Measurements from ENCODE around the gene CEP104.

The CEP104 gene

DNA sequence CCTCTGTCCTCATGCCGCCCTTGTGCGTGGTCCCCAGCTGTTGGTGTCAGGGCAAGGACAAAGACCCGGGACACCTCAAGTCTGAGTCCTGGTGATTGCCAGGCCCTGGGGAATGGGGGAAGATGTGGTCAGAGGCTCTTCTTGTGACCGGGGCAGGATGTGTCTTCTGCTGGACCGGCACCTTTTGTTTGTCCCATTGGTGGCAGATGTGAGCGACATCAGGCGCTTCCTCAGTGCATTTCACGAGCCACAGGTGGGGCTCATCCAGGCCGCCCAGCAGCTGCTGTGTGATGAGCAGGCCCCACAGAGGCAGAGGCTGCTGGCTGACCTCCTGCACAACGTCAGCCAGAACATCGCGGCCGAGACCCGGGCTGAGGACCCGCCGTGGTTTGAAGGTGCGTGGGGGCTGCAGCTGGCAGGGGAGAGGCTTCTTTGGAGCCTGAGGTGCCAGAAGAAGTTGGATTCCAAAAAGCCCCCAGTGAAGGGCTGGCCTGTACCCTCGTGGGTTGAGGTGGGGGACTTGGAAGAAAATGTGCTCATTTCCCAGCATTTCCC, 8.7 kb upstream of the CEP104 start:
- H4K20me1 ChIP-seq (ENCODE audit: control insufficient read depth, insufficient read depth, low read depth, low read length), result no peaks in the 10 kb centered on the region
- H3K9me2 ChIP-seq (replicated peaks; ENCODE audit: control insufficient read depth, low read length), result no peaks in the 10 kb centered on the region
- H3K9me3 ChIP-seq (ENCODE audit: control insufficient read depth, insufficient read depth, low read length), result no peaks in the 10 kb centered on the region; the same call in 1 of the 2 replicates
- no peaks in the 10 kb centered on the region for H3K27me3 ChIP-seq (ENCODE audit: control insufficient read depth, low read length)
- H3K27ac ChIP-seq (ENCODE audit: low read depth, low read length), result no peak overlapping the region
- H3K4me2 ChIP-seq (ENCODE audit: low read length), result no peak overlapping the region
- H3F3A ChIP-seq (ENCODE audit: control insufficient read depth, insufficient read depth), result no peaks in the 10 kb centered on the region
- H3K4me3 ChIP-seq (ENCODE audit: low read length), result no peak overlapping the region
- peaks cover 10% of the 10 kb centered on the region for H3K36me3 ChIP-seq (ENCODE audit: control insufficient read depth, low read length)
- H3K79me2 ChIP-seq (ENCODE audit: control insufficient read depth, low read length), result no peaks in the 10 kb centered on the region
- no peaks in the 10 kb centered on the region for H3K4me1 ChIP-seq (ENCODE audit: control insufficient read depth, low read length)
- TF ChIP-seq, protein P1, sequence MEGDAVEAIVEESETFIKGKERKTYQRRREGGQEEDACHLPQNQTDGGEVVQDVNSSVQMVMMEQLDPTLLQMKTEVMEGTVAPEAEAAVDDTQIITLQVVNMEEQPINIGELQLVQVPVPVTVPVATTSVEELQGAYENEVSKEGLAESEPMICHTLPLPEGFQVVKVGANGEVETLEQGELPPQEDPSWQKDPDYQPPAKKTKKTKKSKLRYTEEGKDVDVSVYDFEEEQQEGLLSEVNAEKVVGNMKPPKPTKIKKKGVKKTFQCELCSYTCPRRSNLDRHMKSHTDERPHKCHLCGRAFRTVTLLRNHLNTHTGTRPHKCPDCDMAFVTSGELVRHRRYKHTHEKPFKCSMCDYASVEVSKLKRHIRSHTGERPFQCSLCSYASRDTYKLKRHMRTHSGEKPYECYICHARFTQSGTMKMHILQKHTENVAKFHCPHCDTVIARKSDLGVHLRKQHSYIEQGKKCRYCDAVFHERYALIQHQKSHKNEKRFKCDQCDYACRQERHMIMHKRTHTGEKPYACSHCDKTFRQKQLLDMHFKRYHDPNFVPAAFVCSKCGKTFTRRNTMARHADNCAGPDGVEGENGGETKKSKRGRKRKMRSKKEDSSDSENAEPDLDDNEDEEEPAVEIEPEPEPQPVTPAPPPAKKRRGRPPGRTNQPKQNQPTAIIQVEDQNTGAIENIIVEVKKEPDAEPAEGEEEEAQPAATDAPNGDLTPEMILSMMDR (IDR thresholded peaks at IDR 0.05; ENCODE audit: low read depth, low read length, poor library complexity, severe bottlenecking), result no peak
- TF ChIP-seq EZH2phosphoT487 (IDR thresholded peaks at IDR 0.05; ENCODE audit: borderline replicate concordance, low read length), result no peak

DNA sequence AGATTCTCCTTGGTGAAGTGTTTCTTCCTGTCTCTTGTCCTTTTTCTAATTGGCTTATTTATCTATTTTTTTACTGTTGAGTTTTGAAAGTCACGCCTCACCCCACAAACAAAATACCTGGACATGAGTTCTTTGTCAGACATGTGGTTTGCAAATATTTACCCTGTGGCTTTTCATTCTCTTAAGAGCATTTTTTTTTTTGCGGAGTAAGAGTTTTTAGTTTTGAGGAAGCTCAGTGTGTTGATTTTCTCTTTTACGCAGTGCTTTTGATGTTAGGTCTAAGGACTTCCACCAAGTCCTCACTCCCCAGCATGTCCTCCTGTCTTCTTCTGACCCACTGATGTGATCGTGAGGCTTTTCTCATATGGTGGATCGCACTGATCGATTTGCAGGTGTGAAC, 7.9 kb upstream of the CEP104 start:
- peaks cover 10% of the 10 kb centered on the region for H3K36me3 ChIP-seq (ENCODE audit: control insufficient read depth, low read length)
- H3K4me3 ChIP-seq (ENCODE audit: low read length), result no peak overlapping the region
- TF ChIP-seq, protein P1 (IDR thresholded peaks at IDR 0.05; ENCODE audit: low read depth, low read length, poor library complexity, severe bottlenecking), result no peak
- no peak for TF ChIP-seq EZH2phosphoT487 (IDR thresholded peaks at IDR 0.05; ENCODE audit: borderline replicate concordance, low read length)
- no peak overlapping the region for H3K27ac ChIP-seq (ENCODE audit: low read depth, low read length)
- H3K27me3 ChIP-seq (ENCODE audit: control insufficient read depth, low read length), result no peaks in the 10 kb centered on the region
- H3K4me2 ChIP-seq (ENCODE audit: low read length), result no peak overlapping the region
- H4K20me1 ChIP-seq (ENCODE audit: control insufficient read depth, insufficient read depth, low read depth, low read length), result no peaks in the 10 kb centered on the region
- no peaks in the 10 kb centered on the region for H3K79me2 ChIP-seq (ENCODE audit: control insufficient read depth, low read length)
- H3F3A ChIP-seq (ENCODE audit: control insufficient read depth, insufficient read depth), result no peaks in the 10 kb centered on the region
- no peaks in the 10 kb centered on the region; the same call in 1 of the 2 replicates for H3K9me3 ChIP-seq (ENCODE audit: control insufficient read depth, insufficient read depth, low read length)
- no peaks in the 10 kb centered on the region for H3K4me1 ChIP-seq (ENCODE audit: control insufficient read depth, low read length)
- no peaks in the 10 kb centered on the region for H3K9me2 ChIP-seq (replicated peaks; ENCODE audit: control insufficient read depth, low read length)

DNA sequence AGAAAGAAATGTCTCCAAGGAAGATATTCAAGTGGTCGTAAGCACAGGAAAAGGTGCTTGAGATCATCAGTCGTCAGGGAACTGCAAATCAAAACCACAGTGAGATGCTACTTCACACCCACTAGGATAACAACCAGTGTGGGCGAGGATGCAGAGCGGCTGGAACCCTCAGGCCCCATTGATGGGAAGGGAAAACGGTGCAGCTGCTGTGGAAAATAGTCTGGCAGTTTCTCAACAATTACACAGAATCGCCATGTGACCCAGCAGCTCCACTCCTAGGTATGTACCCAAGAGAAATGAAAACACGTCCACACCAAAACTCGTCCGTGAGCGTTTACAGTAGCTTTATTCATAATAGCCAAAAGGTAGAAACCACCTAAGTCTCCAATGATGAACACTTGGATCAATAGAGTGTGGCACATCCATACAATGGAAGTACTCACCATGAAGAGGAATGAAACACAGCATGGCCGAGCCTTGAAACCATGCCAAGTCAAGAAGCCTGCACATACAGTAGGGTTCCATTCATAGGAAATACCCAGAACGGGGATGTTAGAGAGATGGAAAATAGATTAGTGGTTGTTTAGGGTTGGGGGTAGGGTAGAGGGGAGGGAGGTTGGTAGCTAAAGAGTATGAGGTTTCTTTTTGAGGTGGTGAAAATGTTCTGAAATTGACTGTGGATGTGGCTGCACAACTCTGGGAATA, 6.4 kb upstream of the CEP104 start:
- Histone ChIP-seq H3K9me2 (replicated peaks; ENCODE audit: control insufficient read depth, low read length) (no peaks in the 10 kb centered on the region), H3K36me3 (ENCODE audit: control insufficient read depth, low read length) (peaks cover 6% of the 10 kb centered on the region), H3K4me1 (ENCODE audit: control insufficient read depth, low read length) (peaks cover 3% of the 10 kb centered on the region), H3K4me2 (ENCODE audit: low read length) (no peak overlapping the region), H3F3A (ENCODE audit: control insufficient read depth, insufficient read depth) (no peaks in the 10 kb centered on the region), H3K27ac (ENCODE audit: low read depth, low read length) (no peak overlapping the region), H3K4me3 (ENCODE audit: low read length) (no peak overlapping the region), H3K79me2 (ENCODE audit: control insufficient read depth, low read length) (peaks cover 12% of the 10 kb centered on the region), H3K27me3 (ENCODE audit: control insufficient read depth, low read length) (no peaks in the 10 kb centered on the region), H3K9me3 (ENCODE audit: control insufficient read depth, insufficient read depth, low read length) (no peaks in the 10 kb centered on the region; the same call in 1 of the 2 replicates), H4K20me1 (ENCODE audit: control insufficient read depth, insufficient read depth, low read depth, low read length) (no peaks in the 10 kb centered on the region)
- no peak for TF ChIP-seq EZH2phosphoT487 (IDR thresholded peaks at IDR 0.05; ENCODE audit: borderline replicate concordance, low read length)
- TF ChIP-seq, protein P1 (IDR thresholded peaks at IDR 0.05; ENCODE audit: low read depth, low read length, poor library complexity, severe bottlenecking), result no peak

Data from DOHH2 (cell line).